ENCODE results near the gene IFIH1.

IFIH1 gene

GRCh38 chr2:162298669-162299335 is 19.7 kb downstream of the IFIH1 start:
- no peak overlapping the region for H3K4me3 ChIP-seq (ENCODE audit: low read depth, low read length)
- no peak for TF ChIP-seq CTCF (IDR thresholded peaks at IDR 0.05; ENCODE audit: borderline replicate concordance, insufficient read depth, low read depth, low read length)

- TF ChIP-seq CTCF (IDR thresholded peaks at IDR 0.05; ENCODE audit: borderline replicate concordance, insufficient read depth, low read depth, low read length), result peak; percentile 49; the same call in 1 of the 2 replicates
- H3K4me3 ChIP-seq (ENCODE audit: low read depth, low read length), result no peak overlapping the region
Observed at GRCh38 chr2:162297925-162298552, 20.4 kb downstream of the IFIH1 start.

- no peak overlapping the region for H3K4me3 ChIP-seq (ENCODE audit: low read depth, low read length)
- TF ChIP-seq CTCF (IDR thresholded peaks at IDR 0.05; ENCODE audit: borderline replicate concordance, insufficient read depth, low read depth, low read length), result no peak
Observed at GRCh38 chr2:162295009-162295408, 23.5 kb downstream of the IFIH1 start.

- no peak for TF ChIP-seq CTCF (IDR thresholded peaks at IDR 0.05; ENCODE audit: borderline replicate concordance, insufficient read depth, low read depth, low read length)
- no peak overlapping the region for H3K4me3 ChIP-seq (ENCODE audit: low read depth, low read length)
Observed at GRCh38 chr2:162293122-162293786, 25.2 kb downstream of the IFIH1 start.

- no peak for TF ChIP-seq CTCF (IDR thresholded peaks at IDR 0.05; ENCODE audit: borderline replicate concordance, insufficient read depth, low read depth, low read length)
- H3K4me3 ChIP-seq (ENCODE audit: low read depth, low read length), result no peak overlapping the region
Observed at GRCh38 chr2:162291748-162292147, 26.7 kb downstream of the IFIH1 start.

GRCh38 chr2:162282765-162283425 is 35.6 kb downstream of the IFIH1 start:
- no peak for TF ChIP-seq CTCF (IDR thresholded peaks at IDR 0.05; ENCODE audit: borderline replicate concordance, insufficient read depth, low read depth, low read length)
- H3K4me3 ChIP-seq (ENCODE audit: low read depth, low read length), result no peak overlapping the region
